H1 (cell line): ENCODE results near the gene TRIM47. TPM values are rescaled to one million over a fixed set of nuclear protein-coding genes. Genes with fewer than 3 reads are reported as not detected.
A peak's percentile ranks its signal among the peaks of the same experiment; 100 is the strongest.

ENCODE experiments used
- CTCF ChIA-PET: fragments of 300-600 bp; sonication (Branson Sonifier 250); formaldehyde crosslinking; loops from one replicate; lab custom pipeline; 2021; ENCODE audit not compliant: partially characterized antibody; lab: Charles Lee
- POLR2A ChIA-PET: fragments of 300-600 bp; sonication (Branson Sonifier 250); formaldehyde crosslinking; loops from one replicate; lab custom pipeline; 2021; ENCODE audit warnings: inconsistent platforms; ENCODE audit not compliant: partially characterized antibody; lab: Charles Lee
- DNase-seq, 2 experiments: peaks; one replicate each; pipeline versions ENCODE4 v3.0.0 to v3.0.0-alpha.2; 2010 to 2022; ENCODE audit warnings: low spot score in 2 of 2, low read depth in 1 of 2, mixed read lengths in 1 of 2
- FAIRE-seq: peaks from 2 replicates; lab custom pipeline; 2011; peaks lifted over from hg19 to GRCh38; lab: Jason Lieb, UNC
- H2AFZ ChIP-seq: 2 replicates; pipeline ENCODE4 v1.8.1; 2012; ENCODE audit warnings: low read length, inconsistent platforms
- H2AK5ac ChIP-seq: 2 replicates; pipeline ENCODE4 v1.6.1; 2013; ENCODE audit warnings: low read depth, low read length
- H2BK120ac ChIP-seq: replicated peaks from 2 replicates; pipeline ENCODE3; 2013; ENCODE audit warnings: low read depth, low read length, inconsistent platforms
- H2BK12ac ChIP-seq: 2 replicates; pipeline ENCODE4 v1.6.1; 2013; ENCODE audit warnings: low read depth, low read length
- H2BK15ac ChIP-seq: 2 replicates; pipeline ENCODE4 v1.6.1; 2013; ENCODE audit warnings: low read length
- H2BK20ac ChIP-seq: 2 replicates; pipeline ENCODE4 v1.6.1; 2013; ENCODE audit warnings: low read length
- H2BK5ac ChIP-seq: 2 replicates; pipeline ENCODE4 v1.6.1; 2013; ENCODE audit warnings: low read depth, low read length
- H3K14ac ChIP-seq: 2 replicates; pipeline ENCODE4 v1.6.1; 2013; ENCODE audit warnings: inconsistent platforms; ENCODE audit not compliant: insufficient read length
- H3K18ac ChIP-seq: 2 replicates; pipeline ENCODE4 v1.6.1; 2013; ENCODE audit warnings: low read length; ENCODE audit errors: extremely low read depth
- H3K23ac ChIP-seq: 2 replicates; pipeline ENCODE4 v1.6.1; 2013; ENCODE audit warnings: inconsistent platforms; ENCODE audit not compliant: insufficient read length
- H3K23me2 ChIP-seq: 2 replicates; pipeline ENCODE4 v1.6.1; 2013; ENCODE audit warnings: low read depth, low read length
- H3K27ac ChIP-seq: 2 replicates; pipeline ENCODE4 v1.6.1; 2011; ENCODE audit warnings: low read depth, low read length, inconsistent platforms
- H3K27me3 ChIP-seq, 4 experiments: replicated peaks in 1 of 4; 1 replicate in 1 of 4; 2 replicates in 3 of 4; pipeline versions ENCODE4 v1.6.1 to v1.8.1; 2011 to 2013; ENCODE audit warnings: low read length in 3 of 4, mild to moderate bottlenecking in 3 of 4, inconsistent platforms in 2 of 4, mixed read lengths in 2 of 4, moderate library complexity in 1 of 4; ENCODE audit not compliant: control insufficient read depth in 3 of 4, insufficient read depth in 3 of 4; ENCODE audit errors: extremely low read depth in 1 of 4
- H3K36me3 ChIP-seq, 4 experiments: 2 replicates each; pipeline versions ENCODE4 v1.6.1 to v1.8.1; 2011 to 2013; ENCODE audit warnings: mild to moderate bottlenecking in 4 of 4, low read length in 3 of 4, moderate library complexity in 2 of 4, control low read depth in 1 of 4, inconsistent platforms in 1 of 4; ENCODE audit not compliant: insufficient read depth in 4 of 4, control insufficient read depth in 2 of 4
- H3K4ac ChIP-seq: replicated peaks from 2 replicates; pipeline ENCODE3; 2013; ENCODE audit warnings: low read length, low read depth, mixed read lengths, inconsistent platforms; ENCODE audit not compliant: insufficient read length
- H3K4me1 ChIP-seq, 4 experiments: replicated peaks in 1 of 4; 1 replicate in 1 of 4; 2 replicates in 3 of 4; pipeline versions ENCODE4 v1.6.1 to v1.8.1; 2011 to 2013; ENCODE audit warnings: low read length in 3 of 4, inconsistent platforms in 2 of 4, mixed read lengths in 1 of 4; ENCODE audit not compliant: insufficient read depth in 4 of 4, control insufficient read depth in 3 of 4
- H3K4me2 ChIP-seq, 2 experiments: 2 replicates each; pipeline versions ENCODE4 v1.6.1 to v1.8.1; 2011 to 2013; ENCODE audit warnings: low read depth in 2 of 2, low read length in 2 of 2, control low read depth in 1 of 2, inconsistent platforms in 1 of 2, mild to moderate bottlenecking in 1 of 2; ENCODE audit not compliant: insufficient read depth in 1 of 2
- H3K4me3 ChIP-seq, 4 experiments: fragments of 200-600, 300-600 bp in 1 of 4; sonication (generic), shearing (Covaris generic), sonication (Bioruptor Twin) in 1 of 4; 2 replicates each; pipeline versions ENCODE4 v1.5.1 to v1.8.1; 2011 to 2016; ENCODE audit warnings: low read length in 4 of 4, low read depth in 3 of 4, control low read depth in 2 of 4, inconsistent platforms in 2 of 4, mild to moderate bottlenecking in 2 of 4, mixed read lengths in 1 of 4, moderate library complexity in 1 of 4; ENCODE audit not compliant: insufficient read depth in 2 of 4; ENCODE audit errors: extremely low read depth in 1 of 4
- H3K56ac ChIP-seq: replicated peaks from 2 replicates; pipeline ENCODE3; 2013; ENCODE audit warnings: low read depth, mild to moderate bottlenecking, mixed read lengths, low read length, inconsistent platforms; ENCODE audit not compliant: insufficient read length
- H3K79me1 ChIP-seq: 2 replicates; pipeline ENCODE4 v1.6.1; 2013; ENCODE audit warnings: low read depth, low read length, control low read depth
- H3K79me2 ChIP-seq, 2 experiments: 2 replicates each; pipeline versions ENCODE4 v1.6.1 to v1.8.1; 2012 to 2013; ENCODE audit warnings: low read length in 2 of 2, mild to moderate bottlenecking in 2 of 2, inconsistent platforms in 1 of 2; ENCODE audit not compliant: insufficient read depth in 2 of 2, control insufficient read depth in 1 of 2
- H3K9ac ChIP-seq, 4 experiments: replicated peaks in 1 of 4; 1 replicate in 1 of 4; 2 replicates in 3 of 4; pipeline versions ENCODE4 v1.6.1 to v1.8.1; 2011 to 2013; ENCODE audit warnings: low read depth in 3 of 4, low read length in 3 of 4, control low read depth in 2 of 4, mild to moderate bottlenecking in 2 of 4, moderate library complexity in 2 of 4, inconsistent platforms in 1 of 4; ENCODE audit errors: extremely low read depth in 1 of 4
- H3K9me3 ChIP-seq, 2 experiments: 2 replicates each; pipeline versions ENCODE4 v1.6.1 to v1.8.1; 2012 to 2013; ENCODE audit warnings: mild to moderate bottlenecking in 2 of 2, moderate library complexity in 2 of 2, control low read depth in 1 of 2, inconsistent platforms in 1 of 2, low read depth in 1 of 2, low read length in 1 of 2, mixed read lengths in 1 of 2; ENCODE audit not compliant: insufficient read depth in 2 of 2
- H4K20me1 ChIP-seq, 2 experiments: replicated peaks in 1 of 2; 2 replicates each; pipeline versions ENCODE3 to v1.8.1; 2011 to 2013; ENCODE audit warnings: inconsistent platforms in 2 of 2, low read length in 2 of 2, mild to moderate bottlenecking in 1 of 2; ENCODE audit not compliant: insufficient read depth in 2 of 2, control insufficient read depth in 1 of 2
- H4K5ac ChIP-seq: 2 replicates; pipeline ENCODE4 v1.6.1; 2013; ENCODE audit warnings: low read length, low read depth, mixed read lengths, inconsistent platforms; ENCODE audit not compliant: insufficient read length
- H4K8ac ChIP-seq: 2 replicates; pipeline ENCODE4 v1.8.0; 2013; ENCODE audit warnings: mild to moderate bottlenecking, moderate library complexity, low read length, inconsistent platforms; ENCODE audit not compliant: insufficient read depth; ENCODE audit errors: extremely low read depth
- H4K91ac ChIP-seq: replicated peaks from 2 replicates; pipeline ENCODE3; 2013; ENCODE audit warnings: low read length, mixed read lengths, inconsistent platforms; ENCODE audit not compliant: insufficient read length
- HDAC2 ChIP-seq, 2 experiments: fragments of 300-600 bp in 1 of 2; sonication (generic) in 1 of 2; IDR thresholded peaks; 2 replicates each; pipeline ENCODE4 v1.6.1; 2011 to 2012; ENCODE audit warnings: low read depth in 2 of 2, low read length in 2 of 2, mild to moderate bottlenecking in 2 of 2, moderate library complexity in 2 of 2, borderline replicate concordance in 1 of 2, inconsistent platforms in 1 of 2
- JUND ChIP-seq: IDR thresholded peaks from 2 replicates; pipeline ENCODE4 v1.6.1; 2011; ENCODE audit warnings: mild to moderate bottlenecking, improper control_type of control experiment, low read length
- KDM1A ChIP-seq: fragments of 200-600, 300-600 bp; sonication (generic); IDR thresholded peaks from 2 replicates; pipeline ENCODE4 v1.7.1; 2016; ENCODE audit warnings: mild to moderate bottlenecking, low read length, borderline replicate concordance
- KDM4A ChIP-seq: IDR thresholded peaks from one replicate; pipeline ENCODE4 v1.7.1; 2012; ENCODE audit warnings: low read depth, mild to moderate bottlenecking, moderate library complexity, low read length, inconsistent platforms; ENCODE audit not compliant: severe bottlenecking
- PHF8 ChIP-seq: fragments of 200-600 bp; sonication (generic); conservative IDR thresholded peaks from 2 replicates; pipeline ENCODE4 v1.7.1; 2012; ENCODE audit warnings: low read depth, mild to moderate bottlenecking, inconsistent platforms, low read length, moderate library complexity
- TBP ChIP-seq: IDR thresholded peaks from 2 replicates; pipeline ENCODE4 v1.6.1; 2011; ENCODE audit warnings: low read depth, low read length, improper control_type of control experiment
- TEAD4 ChIP-seq: IDR thresholded peaks from 2 replicates; pipeline ENCODE4 v1.6.1; 2012; ENCODE audit warnings: low read depth, low read length, inconsistent platforms, mixed read lengths
- ZNF274 ChIP-seq: IDR thresholded peaks from 2 replicates; pipeline ENCODE4 v1.7.0; 2012; ENCODE audit warnings: low read length, borderline replicate concordance; ENCODE audit errors: extremely low read depth
- WGBS, 2 experiments: shearing (Covaris generic) in 1 of 2; methylation state at CpG; one replicate each; pipeline versions ENCODE4 v1.1.6 to v1.1.7; 2013 to 2015; ENCODE audit warnings: low lambda C conversion rate in 2 of 2, mixed read lengths in 2 of 2, inconsistent platforms in 1 of 2, low coverage in 1 of 2, missing lambda C conversion rate in 1 of 2; ENCODE audit not compliant: insufficient replicate concordance in 2 of 2, insufficient coverage in 1 of 2, insufficient read length in 1 of 2; ENCODE audit errors: extremely low coverage in 1 of 2, missing lambda C conversion rate in 1 of 2; 5-methylcytosine and 5-hydroxymethylcytosine counted together
- polyA plus RNA-seq, 7 experiments: library from polyadenylated mRNA; depleted of rRNA in 3 of 7; stranded (reverse) in 5 of 7; unstranded in 2 of 7; fragments of >200 nt in 5 of 7; fragments of 200-250 nt in 2 of 7; gene quantifications; 1 replicate in 5 of 7; 2 replicates in 1 of 7; 4 replicates in 1 of 7; pipeline versions ENCODE4 v1.2.1 to v1.2.3, GENCODE V29; 2011 to 2013; ENCODE audit warnings: missing spikeins in 2 of 7, mixed read lengths in 2 of 7
- total RNA-seq: library from RNA; stranded (reverse); fragmentation: NEBNext Ultra II Directional; extraction: Animal tissue kit (Norgen Biotek cat#: 25700); gene quantifications from 2 replicates; pipeline ENCODE4 v1.2.1, GENCODE V29; 2021
- TF ChIP-seq, protein P1 (sequence below): IDR thresholded peaks from 2 replicates; pipeline ENCODE4 v1.6.1; 2011; ENCODE audit warnings: low read depth, mild to moderate bottlenecking, low read length; ENCODE audit not compliant: insufficient read depth

TRIM47 gene
- total and polyA plus RNA-seq, 2 of the 8 experiments (the other 6 are each of a cell fraction or from before 2014, with no cell fraction given) = 6.3 to 6.4 TPM

DNA sequence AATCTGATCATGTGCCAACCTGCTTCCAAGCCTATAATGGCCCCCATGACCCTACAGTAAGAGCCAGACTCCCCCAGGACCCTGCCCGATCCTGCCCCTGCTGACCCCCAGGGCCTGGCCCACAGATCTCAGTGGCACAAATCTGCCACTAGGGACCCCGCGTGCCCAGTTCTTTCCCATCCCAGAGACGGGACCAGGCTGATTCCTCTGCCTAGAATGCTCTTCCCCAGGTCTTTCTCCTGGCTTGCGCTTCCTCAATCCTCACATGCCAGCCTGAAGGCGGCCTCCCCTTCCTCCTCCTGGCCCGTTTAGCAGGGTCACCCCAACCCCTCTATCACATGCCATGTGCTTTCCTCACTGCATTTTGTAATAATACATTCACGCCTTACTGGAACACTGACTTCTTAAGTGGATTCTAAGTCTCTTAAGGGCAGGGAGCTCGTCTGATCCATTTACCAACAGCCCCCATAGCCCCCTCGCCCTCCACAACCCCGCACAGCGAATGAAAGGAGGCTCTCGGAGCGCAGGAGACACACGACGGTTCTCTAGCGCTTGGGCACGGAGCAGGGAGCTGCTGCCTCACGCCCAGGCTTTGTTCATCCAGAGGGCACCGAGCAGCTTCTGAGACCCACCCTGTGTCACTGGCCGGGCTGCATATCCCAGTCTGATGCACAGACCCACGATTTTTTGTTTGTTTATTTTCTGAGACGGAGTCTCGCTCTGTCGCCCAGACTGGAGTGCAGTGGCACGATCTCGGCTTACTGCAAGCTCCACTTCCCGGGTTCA, 17.2 kb upstream of the TRIM47 start:
- Histone ChIP-seq H4K8ac (no peak overlapping the region), H3K9ac (peak overlapping the region in 3 of 4 experiments; percentile 62 to 91 (median 62); a peak in 6 of 7 replicates), H3K14ac (no peak overlapping the region), H3K4ac (peak overlapping the region; percentile 97), H3K27me3 (no peaks in the 10 kb centered on the region), H3K79me2 (peaks cover 0 to 15% of the 10 kb centered on the region in 2 experiments; a peak in 1 of 4 replicates), H3K4me1 (peaks cover 4 to 25% (median 13%) of the 10 kb centered on the region in 4 experiments), H2AK5ac (peak overlapping the region; percentile 88), H2BK20ac (no peak overlapping the region), H4K5ac (no peak overlapping the region), H3K79me1 (peaks cover 3% of the 10 kb centered on the region; the same call in 1 of the 2 replicates), H2AFZ (no peak overlapping the region), H3K4me2 (peak overlapping the region; percentile 88 to 95), H3K9me3 (no peaks in the 10 kb centered on the region), H4K91ac (peak overlapping the region; percentile 83), H3K27ac (no peak overlapping the region), H4K20me1 (peaks cover 2 to 11% of the 10 kb centered on the region in 2 experiments), H2BK120ac (no peak overlapping the region), H2BK12ac (peak overlapping the region; percentile 80; the same call in 1 of the 2 replicates), H3K56ac (no peak overlapping the region), H3K36me3 (peaks cover 5 to 37% (median 27%) of the 10 kb centered on the region in 4 experiments; a peak in 6 of 8 replicates), H3K23me2 (peaks cover 8% of the 10 kb centered on the region), H3K4me3 (peak overlapping the region; percentile 58 to 96 (median 80)), H2BK15ac (0 out of 2 replicates have a peak overlapping the region, but pooled peaks have one; percentile 31), H2BK5ac (peak overlapping the region; percentile 66; the same call in 1 of the 2 replicates), H3K18ac (peak overlapping the region; percentile 97), H3K23ac (no peak overlapping the region)
- CTCF ChIA-PET = interaction anchor here (0.6 to 51.3 kb wide), 15 partner anchors 9 to 113 kb away, joined by 3 to 885 read pairs (median 5); partner anchors contain the start of genes CDK3, MRPL38, TRIM47 and WBP2
- peak in 1 of 2 experiments; percentile 63 for DNase-seq
- FAIRE-seq = no peak
- whole genome bisulfite sequencing, 2 experiments = 23% methylated on average over 28 of the region's 28 CpGs; no CpG with 5 or more reads in 1 of the 2 experiments
- POLR2A ChIA-PET = interaction anchor here (0.8 to 12.1 kb wide), 16 partner anchors 8 to 185 kb away, joined by 3 to 143 read pairs (median 8); partner anchors contain the start of genes FBF1, MRPL38, TRIM47 and UNK
- TF ChIP-seq, protein P1, sequence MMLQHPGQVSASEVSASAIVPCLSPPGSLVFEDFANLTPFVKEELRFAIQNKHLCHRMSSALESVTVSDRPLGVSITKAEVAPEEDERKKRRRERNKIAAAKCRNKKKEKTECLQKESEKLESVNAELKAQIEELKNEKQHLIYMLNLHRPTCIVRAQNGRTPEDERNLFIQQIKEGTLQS = no peak
- TF ChIP-seq JUND (no peak), PHF8 (no peak), TBP (no peak), ZNF274 (no peak), HDAC2 (IDR thresholded peaks at IDR 0.05; ENCODE audit: borderline replicate concordance in 1 of 2, low read depth in 2 of 2, low read length in 2 of 2) (no peak), KDM4A (no peak), KDM1A (no peak), TEAD4 (peak; percentile 45; the same call in 1 of the 2 replicates)
